ENCODE data around the gene IKZF1.

DNA sequence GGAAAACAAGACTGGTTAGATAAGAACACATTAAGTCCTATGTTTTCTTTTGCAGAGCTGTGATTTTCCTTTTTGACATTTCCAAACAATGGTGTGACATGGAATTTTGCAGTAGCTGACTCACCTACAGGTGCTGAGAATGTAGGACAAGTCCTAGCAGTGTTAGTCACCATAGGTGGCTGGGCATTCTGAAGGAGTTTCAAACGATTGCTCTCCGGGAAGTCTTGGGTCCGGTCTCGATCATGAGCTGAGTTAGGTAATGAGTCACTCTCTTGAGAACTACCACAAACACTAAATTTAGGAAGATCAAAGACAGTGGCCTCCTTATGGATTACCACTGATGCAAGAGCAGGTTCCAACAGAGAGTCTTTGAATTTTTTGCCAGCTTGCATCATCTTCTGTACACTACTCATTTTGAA, 142.0 kb downstream of the IKZF1 start:
- TF ChIP-seq, protein P1, sequence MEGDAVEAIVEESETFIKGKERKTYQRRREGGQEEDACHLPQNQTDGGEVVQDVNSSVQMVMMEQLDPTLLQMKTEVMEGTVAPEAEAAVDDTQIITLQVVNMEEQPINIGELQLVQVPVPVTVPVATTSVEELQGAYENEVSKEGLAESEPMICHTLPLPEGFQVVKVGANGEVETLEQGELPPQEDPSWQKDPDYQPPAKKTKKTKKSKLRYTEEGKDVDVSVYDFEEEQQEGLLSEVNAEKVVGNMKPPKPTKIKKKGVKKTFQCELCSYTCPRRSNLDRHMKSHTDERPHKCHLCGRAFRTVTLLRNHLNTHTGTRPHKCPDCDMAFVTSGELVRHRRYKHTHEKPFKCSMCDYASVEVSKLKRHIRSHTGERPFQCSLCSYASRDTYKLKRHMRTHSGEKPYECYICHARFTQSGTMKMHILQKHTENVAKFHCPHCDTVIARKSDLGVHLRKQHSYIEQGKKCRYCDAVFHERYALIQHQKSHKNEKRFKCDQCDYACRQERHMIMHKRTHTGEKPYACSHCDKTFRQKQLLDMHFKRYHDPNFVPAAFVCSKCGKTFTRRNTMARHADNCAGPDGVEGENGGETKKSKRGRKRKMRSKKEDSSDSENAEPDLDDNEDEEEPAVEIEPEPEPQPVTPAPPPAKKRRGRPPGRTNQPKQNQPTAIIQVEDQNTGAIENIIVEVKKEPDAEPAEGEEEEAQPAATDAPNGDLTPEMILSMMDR (conservative IDR thresholded peaks at IDR 0.05; ENCODE audit: low read depth, low read length): no peak
- no peak for TF ChIP-seq EZH2 (IDR thresholded peaks at IDR 0.05; ENCODE audit: borderline replicate concordance, low read depth, low read length, poor library complexity, severe bottlenecking)

All from A673 (cell line).